IPS-NIHi11 (cell line): ENCODE data around the gene EEF1A2.

Experiments
- DNase-seq: peaks from one replicate; pipeline ENCODE4 v3.0.0; 2012; ENCODE audit warnings: mixed read lengths, low spot score

The EEF1A2 gene

GRCh38 chr20:63500151-63500901 is 1.4 kb upstream of the EEF1A2 start:
- DNase-seq, result peak; percentile 8

- peak; percentile 75 for DNase-seq
Observed at GRCh38 chr20:63499338-63499969, 571 bp upstream of the EEF1A2 start.

- DNase-seq, result peak; percentile 69
Observed at GRCh38 chr20:63497946-63498935, 642 bp downstream of the EEF1A2 start.

GRCh38 chr20:63497138-63497945 is 1.5 kb downstream of the EEF1A2 start:
- peak; percentile 8 for DNase-seq

GRCh38 chr20:63496596-63497120 is 2.2 kb downstream of the EEF1A2 start:
- DNase-seq, result no peak

GRCh38 chr20:63495741-63496595 is 2.9 kb downstream of the EEF1A2 start:
- DNase-seq, result peak; percentile 93

GRCh38 chr20:63495167-63495720 is 3.6 kb downstream of the EEF1A2 start:
- no peak for DNase-seq

GRCh38 chr20:63494420-63495166 is 4.3 kb downstream of the EEF1A2 start:
- peak; percentile 4 for DNase-seq

GRCh38 chr20:63494084-63494419 is 4.8 kb downstream of the EEF1A2 start:
- no peak for DNase-seq

GRCh38 chr20:63493563-63494020 is 5.3 kb downstream of the EEF1A2 start:
- DNase-seq, result no peak

- DNase-seq, result no peak
Observed at GRCh38 chr20:63492982-63493381, 5.9 kb downstream of the EEF1A2 start.

GRCh38 chr20:63492518-63492917 is 6.4 kb downstream of the EEF1A2 start:
- no peak for DNase-seq

GRCh38 chr20:63491635-63492230 is 7.2 kb downstream of the EEF1A2 start:
- DNase-seq, result no peak

GRCh38 chr20:63491078-63491477 is 7.8 kb downstream of the EEF1A2 start:
- no peak for DNase-seq

GRCh38 chr20:63490416-63490815 is 8.5 kb downstream of the EEF1A2 start:
- no peak for DNase-seq

- peak; percentile 58 for DNase-seq
Observed at GRCh38 chr20:63488315-63489251, 10.3 kb downstream of the EEF1A2 start.

GRCh38 chr20:63487781-63488241 is 11.1 kb downstream of the EEF1A2 start:
- no peak for DNase-seq
